ENCODE data around the gene LBP. TPM values are rescaled to one million over a fixed set of nuclear protein-coding genes. Genes with fewer than 3 reads are reported as not detected.

LBP gene
- total and polyA plus RNA-seq, 2 donors (not counting 3 experiments of a cell fraction or from before 2014, with no cell fraction given) = 0.03 TPM; not detected in 1

DNA sequence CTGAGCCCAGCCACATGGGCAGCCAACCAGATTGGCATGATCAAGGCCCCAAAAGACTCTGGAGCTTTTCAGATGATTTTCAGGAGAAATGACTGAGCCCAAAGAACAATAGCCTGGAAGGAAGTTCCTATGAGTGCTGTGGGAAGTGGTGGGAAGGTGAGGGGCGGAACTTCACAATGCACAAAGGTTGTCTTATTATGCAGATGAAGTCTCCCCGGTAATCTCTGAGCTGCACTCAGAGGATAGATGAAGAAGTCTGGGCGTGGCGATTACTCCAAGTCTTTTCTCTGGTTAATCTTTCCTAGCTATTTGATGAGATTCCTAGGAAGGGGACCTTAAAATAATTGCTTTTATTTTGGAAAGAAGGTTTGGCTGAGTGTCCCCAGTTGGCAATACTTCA is 36.9 kb downstream of the LBP start:
- H3K79me2 ChIP-seq (ENCODE audit: control insufficient read depth, insufficient read depth, low read length) = no peaks in the 10 kb centered on the region
- intact Hi-C loops (cut with micrococcal nuclease) (no loop called here), dilution Hi-C loops (cut with MboI; ENCODE audit: extremely low pct_ligation_motif_present, low sequenced_read_pairs) (no loop called here)
- H3K4me2 ChIP-seq (ENCODE audit: insufficient read depth, low read length) = no peak overlapping the region
- no peaks in the 10 kb centered on the region for H3K9me3 ChIP-seq (replicated peaks; ENCODE audit: control insufficient read depth, insufficient read depth, low read length)
- no peak overlapping the region for H2AFZ ChIP-seq (ENCODE audit: low read depth, low read length)
- no peak overlapping the region for H3K4me3 ChIP-seq (replicated peaks in 1 of 3; ENCODE audit: insufficient read depth in 1 of 3, low read depth in 1 of 3, low read length in 3 of 3)
- H3K9ac ChIP-seq (replicated peaks; ENCODE audit: extremely low read depth, insufficient read depth, low read length) = no peak overlapping the region
- H3K9me1 ChIP-seq (replicated peaks; ENCODE audit: control insufficient read depth, extremely low read depth, insufficient read depth, low read length) = no peaks in the 10 kb centered on the region
- FAIRE-seq (no peak), DNase-seq (ENCODE audit: low read depth, low spot score) (no peak)
- ChIA-PET CTCF (interaction anchor here (1.1 to 1.7 kb wide), 3 partner anchors 12 to 27 kb away, joined by 3 to 5 read pairs (median 4); no protein-coding TSS in a partner anchor), POLR2A (interaction anchor here (0.6 kb wide), 1 partner anchor 15 kb away, joined by 3 read pairs; no protein-coding TSS in a partner anchor)
- no peaks in the 10 kb centered on the region for H3K4me1 ChIP-seq (ENCODE audit: control insufficient read depth, extremely low read depth, insufficient read depth, low read length)
- no peak overlapping the region for H3K27ac ChIP-seq (ENCODE audit: insufficient read depth, low read depth, low read length)
- BruUV-seq (replicated peaks) = no TSS peak
- peaks cover 6 to 9% of the 10 kb centered on the region in 2 experiments for H3K27me3 ChIP-seq (ENCODE audit: control insufficient read depth in 2 of 2, insufficient read depth in 2 of 2, low read length in 2 of 2)
- H4K20me1 ChIP-seq (replicated peaks; ENCODE audit: control insufficient read depth, extremely low read depth, insufficient read depth, low read length) = no peaks in the 10 kb centered on the region
- TF ChIP-seq, protein P1, sequence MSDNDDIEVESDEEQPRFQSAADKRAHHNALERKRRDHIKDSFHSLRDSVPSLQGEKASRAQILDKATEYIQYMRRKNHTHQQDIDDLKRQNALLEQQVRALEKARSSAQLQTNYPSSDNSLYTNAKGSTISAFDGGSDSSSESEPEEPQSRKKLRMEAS (IDR thresholded peaks at IDR 0.05; ENCODE audit: insufficient read depth, insufficient read length) = no peak
- TF ChIP-seq FOS (IDR thresholded peaks at IDR 0.05; ENCODE audit: borderline replicate concordance, insufficient read depth, low read length) (no peak), JUN (IDR thresholded peaks at IDR 0.05; ENCODE audit: borderline replicate concordance, insufficient read depth, insufficient read length, low read depth) (no peak), EZH2 (IDR thresholded peaks at IDR 0.05; ENCODE audit: borderline replicate concordance, low read depth, low read length, severe bottlenecking) (no peak), CTCF (IDR thresholded peaks at IDR 0.05; ENCODE audit: extremely low read depth in 1 of 2, insufficient read depth in 1 of 2, low read depth in 1 of 2, low read length in 2 of 2) (no peak), POLR2A (IDR thresholded peaks at IDR 0.05; ENCODE audit: low read depth, low read length) (no peak), GATA2 (IDR thresholded peaks at IDR 0.05; ENCODE audit: insufficient read depth, insufficient read length, low read depth, low read length) (no peak)
- H3K36me3 ChIP-seq (ENCODE audit: control insufficient read depth in 2 of 2, extremely low read depth in 1 of 2, insufficient read depth in 2 of 2, low read length in 2 of 2) = no peaks in the 10 kb centered on the region

Data from endothelial cell of umbilical vein (primary cell).